SW 1271 (cell line): Measurements from ENCODE around the gene FUT3.
"Not testable (repeated sequence)": the region's sequence is repeated elsewhere in the genome, so short reads cannot be mapped to it uniquely, and the experiment has no call there.

Source experiments
- DNase-seq, 2 experiments: peaks; one replicate each; lab custom pipeline; 2025; lab: John Stamatoyannopoulos, UW

The FUT3 gene

GRCh38 chr19:5847846-5848245, 3.4 kb downstream of the FUT3 start:
- DNase-seq = not testable (repeated sequence)

DNA sequence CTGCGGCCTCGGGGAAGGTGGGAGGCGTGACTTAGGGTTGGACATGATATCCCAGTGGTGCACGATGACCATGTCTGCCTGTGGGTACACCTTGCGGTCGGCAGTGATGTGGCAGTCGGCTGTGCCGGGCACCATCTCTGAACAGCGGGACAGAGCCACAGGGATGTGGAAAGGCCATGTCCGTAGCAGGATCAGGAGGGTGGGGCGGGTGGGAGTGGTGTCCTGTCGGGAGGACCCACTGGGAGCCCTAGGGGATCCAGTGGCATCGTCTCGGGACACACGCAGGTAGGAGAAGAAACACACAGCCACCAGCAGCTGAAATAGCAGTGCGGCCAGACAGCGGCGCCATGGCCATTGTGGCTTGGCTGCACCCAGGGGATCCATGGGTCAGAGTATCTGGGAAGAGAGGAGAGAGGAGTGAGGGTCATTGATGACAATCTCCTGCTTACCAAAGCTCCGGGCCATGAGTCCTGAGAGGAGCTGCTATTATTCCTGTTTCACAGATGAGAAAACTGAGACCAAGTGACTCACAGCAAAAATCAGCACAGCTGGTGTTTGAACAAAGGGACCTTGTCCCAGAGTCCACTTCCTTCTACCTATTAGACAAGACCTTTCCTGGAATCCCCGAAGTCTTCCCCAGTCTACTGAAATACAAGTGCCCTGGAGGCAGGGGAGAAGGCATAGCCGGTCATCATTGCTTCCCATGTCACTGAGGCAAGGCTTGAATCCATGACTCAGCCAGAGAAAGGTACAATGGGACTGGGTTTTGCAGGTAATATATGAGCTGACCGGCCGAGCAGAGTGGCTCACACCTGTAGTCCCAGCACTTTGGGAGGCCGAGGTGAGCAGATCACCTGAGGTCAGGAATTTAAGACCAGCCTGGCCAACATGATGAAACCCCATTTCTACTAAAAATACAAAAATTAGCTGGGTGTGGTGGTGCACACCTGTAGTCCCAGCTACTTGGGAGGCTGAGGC, 6.5 kb downstream of the FUT3 start:
- DNase-seq = no peak

GRCh38 chr19:5843295-5843927, 7.8 kb downstream of the FUT3 start:
- DNase-seq = no peak

DNA sequence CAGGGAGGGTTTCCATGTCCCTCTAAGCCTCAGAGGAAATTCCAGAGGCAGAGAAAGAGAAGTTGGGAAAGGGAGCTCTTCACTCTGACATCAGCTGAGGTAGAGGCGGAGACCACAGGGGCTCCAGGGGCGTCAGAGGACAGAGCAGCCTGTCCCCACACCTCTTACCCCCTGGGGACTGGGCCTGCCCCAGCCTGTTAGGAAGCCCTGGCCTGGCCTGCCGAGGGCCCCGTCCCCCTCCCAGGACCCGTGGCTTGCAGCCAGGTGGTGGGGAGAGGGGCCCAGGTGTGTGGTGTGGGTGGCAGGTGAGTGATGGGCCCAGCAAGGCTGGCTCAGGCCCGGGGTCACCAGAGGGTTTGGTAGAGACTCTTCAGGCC, 9.5 kb downstream of the FUT3 start:
- not testable (repeated sequence) for DNase-seq

DNA sequence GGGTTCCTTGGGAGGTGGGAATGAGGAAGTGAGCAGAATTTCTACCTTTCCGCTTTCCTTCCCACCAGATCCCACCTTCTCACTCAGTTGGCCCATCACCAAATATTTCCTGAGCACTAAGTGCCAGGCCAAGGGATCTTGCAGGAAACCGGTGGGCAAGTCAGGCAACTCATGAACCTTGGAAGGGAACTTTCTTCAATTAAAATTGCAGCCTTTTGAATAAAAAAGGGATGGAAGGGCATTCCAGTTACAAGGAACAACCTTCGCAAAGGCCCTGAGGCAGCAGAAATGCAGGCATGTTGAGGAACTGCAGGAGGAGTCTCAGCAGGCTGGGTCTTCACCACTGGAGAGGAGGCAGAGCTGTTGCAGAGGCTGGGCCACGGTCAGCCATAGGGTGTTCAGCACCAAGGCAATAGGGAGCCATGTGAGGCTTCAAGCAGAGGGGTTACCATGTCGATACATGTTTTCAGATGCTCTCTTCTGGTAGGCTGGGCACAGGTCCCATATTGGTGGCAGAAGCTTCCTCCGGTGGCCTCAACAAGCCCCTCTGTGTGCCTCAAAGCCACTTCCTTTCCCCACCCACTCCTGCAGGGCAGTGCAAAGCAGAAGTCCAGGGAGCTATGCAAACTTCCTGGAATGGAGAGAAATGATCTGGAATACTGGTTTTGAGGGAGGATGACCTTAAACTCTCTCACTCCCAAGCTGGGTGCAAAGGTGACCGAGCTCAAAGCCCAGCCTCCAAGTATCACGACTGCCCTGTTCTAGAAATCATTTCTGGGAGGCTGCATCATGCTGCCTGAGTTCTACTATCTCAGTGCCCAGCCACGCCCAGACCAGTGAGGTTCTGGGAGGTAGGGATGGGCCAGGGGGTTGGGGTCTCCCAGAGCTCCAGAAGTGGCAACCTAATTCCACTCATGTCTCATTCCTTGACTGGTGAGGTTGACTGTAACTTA, 11.9 kb downstream of the FUT3 start, which contains the start of gene FUT6:
FUT6 (minus strand) TSS at position 638 of the 953 bp plus-strand sequence. CDS start 7,135 bp downstream, outside the sequence.
- DNase-seq = no peak

DNA sequence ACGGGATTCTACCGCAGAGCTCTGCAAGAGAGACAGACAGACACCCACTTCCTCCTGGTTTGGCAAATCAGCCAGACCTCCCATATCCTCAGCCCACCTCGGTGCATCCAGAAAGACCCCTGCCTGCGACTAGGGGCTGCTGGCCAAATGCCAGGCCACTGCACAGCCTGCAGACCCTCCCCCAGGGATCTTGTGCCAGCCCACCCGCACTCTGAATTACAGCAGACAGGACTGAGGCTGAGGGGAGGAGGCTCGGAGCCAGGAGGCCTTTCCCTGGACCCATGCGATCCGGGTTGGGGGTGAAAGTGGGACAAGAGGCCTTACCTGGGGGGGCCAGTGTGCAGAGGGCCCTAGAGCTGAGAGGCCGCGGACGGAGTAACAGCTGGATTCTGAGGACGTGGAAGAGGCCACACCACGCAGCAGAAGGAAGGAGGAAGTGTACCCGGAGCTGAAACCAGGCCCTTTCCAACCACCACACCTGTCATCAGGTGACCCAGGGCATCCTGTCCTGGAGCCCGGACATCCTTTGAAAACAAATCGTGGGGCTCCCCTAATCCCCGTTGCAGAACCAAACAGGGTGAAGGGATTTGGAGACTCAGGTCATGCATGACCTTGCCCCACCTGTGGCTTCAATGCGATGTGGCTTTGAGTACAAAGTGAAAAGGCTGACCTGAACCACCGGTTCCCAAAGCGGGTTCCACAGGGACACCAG, 12.7 kb downstream of the FUT3 start:
- no peak for DNase-seq

GRCh38 chr19:5837761-5838352, 13.4 kb downstream of the FUT3 start:
- no peak for DNase-seq

GRCh38 chr19:5832527-5833216, 18.6 kb downstream of the FUT3 start:
- DNase-seq = no peak

GRCh38 chr19:5832061-5832460, 19.2 kb downstream of the FUT3 start:
- no peak for DNase-seq

DNA sequence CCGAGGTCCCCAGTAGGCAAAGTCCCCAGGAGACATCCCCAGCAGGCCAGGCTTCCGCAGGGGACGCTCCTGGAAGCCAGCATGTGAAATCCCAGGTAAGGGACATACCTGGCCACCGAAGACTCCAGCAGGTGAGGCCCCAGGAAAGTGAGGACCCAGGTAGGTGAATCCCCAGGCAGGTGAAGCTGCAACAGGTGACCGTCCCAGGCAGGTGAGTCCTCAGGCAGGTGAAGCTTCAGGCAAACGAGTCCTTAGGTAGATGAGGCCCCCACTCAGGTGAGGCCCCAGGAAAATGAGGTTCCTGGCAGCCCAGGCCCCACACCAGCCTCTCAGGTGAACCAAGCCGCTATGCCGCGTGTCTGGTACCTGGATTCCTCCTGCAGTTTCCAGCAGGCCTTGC, 20.1 kb downstream of the FUT3 start:
- DNase-seq = no peak

DNA sequence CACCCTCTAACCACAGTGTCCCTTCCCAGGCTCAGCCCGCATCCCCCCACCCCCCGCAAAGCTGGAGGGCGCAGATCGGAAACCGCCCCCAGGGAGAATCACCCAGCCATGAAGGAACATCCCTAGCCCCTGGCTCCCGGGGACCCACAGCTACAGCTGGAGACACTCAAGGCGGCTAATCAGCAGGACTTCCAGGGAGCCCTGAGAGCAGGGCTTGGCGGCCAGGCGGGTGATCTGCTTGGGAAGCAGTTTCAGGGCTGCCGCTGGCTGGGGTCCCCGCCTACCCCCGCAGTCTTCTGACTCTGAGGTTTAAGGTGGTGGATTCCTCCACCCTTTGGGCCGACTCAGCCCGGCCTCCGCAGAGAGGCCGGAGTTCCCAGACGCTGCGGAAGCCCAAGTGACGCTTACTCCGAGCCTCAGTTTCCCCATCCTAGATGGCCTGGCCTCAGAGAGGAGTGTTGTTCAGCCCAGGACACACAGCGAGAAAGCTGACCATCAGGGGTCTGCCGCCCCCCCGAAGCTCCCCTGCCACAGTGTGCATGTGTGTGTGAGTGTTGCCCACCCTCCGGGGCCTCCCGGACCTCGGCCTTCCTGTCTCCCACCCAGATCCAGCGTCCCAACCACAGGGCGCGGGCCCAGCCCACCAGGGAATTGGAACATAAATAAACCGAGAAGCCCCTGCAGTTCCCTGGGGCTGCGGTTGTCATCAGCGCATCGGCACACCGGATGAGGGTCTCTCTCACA, 21.5 kb downstream of the FUT3 start:
- no peak for DNase-seq

GRCh38 chr19:5828661-5829566, 22.3 kb downstream of the FUT3 start:
- peak in 1 of 2 experiments; percentile 27 for DNase-seq

- DNase-seq = peak; percentile 89 to 91
Observed at GRCh38 chr19:5827891-5828660, 23.2 kb downstream of the FUT3 start.

GRCh38 chr19:5827342-5827890, 23.8 kb downstream of the FUT3 start:
- no peak for DNase-seq

GRCh38 chr19:5826531-5827341, 24.5 kb downstream of the FUT3 start:
- peak; percentile 51 to 72 for DNase-seq

DNA sequence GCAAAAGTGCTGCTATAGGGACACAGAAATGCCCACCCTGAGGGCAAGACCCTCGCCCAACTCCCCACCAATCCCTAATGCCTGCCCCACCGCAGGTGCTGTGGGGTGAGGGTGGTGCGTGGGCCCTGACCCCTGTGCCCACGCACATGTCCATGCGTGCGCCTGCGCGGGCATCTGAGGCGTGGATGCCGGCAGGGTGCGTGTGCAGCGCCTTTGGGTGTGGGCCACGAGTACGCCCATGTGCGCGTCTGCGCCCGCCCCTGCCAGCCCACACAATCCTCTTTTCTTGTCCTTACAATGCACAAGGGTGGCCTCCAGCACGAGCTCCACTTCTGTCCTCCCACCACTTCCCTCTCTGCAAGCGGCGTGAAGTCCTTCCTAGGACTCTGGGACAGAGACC, 26.1 kb downstream of the FUT3 start:
- DNase-seq = no peak

DNA sequence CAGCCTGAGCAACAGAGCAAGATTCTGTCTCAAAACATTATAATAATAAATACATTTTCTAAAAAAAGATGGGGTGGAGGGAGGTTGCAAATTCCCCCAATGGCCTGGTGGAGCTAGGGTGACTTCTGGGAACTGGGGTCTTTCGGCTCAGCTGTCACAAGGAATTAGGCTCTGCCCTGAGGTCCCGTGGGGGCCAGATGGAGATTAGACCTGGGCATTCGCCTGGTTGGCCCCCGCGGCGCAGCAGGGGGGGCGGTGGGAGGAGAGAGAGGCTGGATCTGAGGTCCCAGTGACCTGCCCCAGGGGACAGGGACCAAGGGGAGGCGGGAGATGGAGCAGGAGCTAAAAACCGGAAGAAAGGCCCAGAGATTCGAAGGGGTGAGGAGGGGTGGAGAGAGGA, 26.5 kb downstream of the FUT3 start:
- DNase-seq = no peak
